ENCODE results near the gene CLN5. TPM values are rescaled to one million over a fixed set of nuclear protein-coding genes. Genes with fewer than 3 reads are reported as not detected.
"Not testable (repeated sequence)": the region's sequence is repeated elsewhere in the genome, so short reads cannot be mapped to it uniquely, and the experiment has no call there.

The CLN5 gene
- polyA plus RNA-seq, 4 donors = 4.0 to 39.8 (median 11.6) TPM

- WGBS, 3 donors = 70 to 79% (median 71%) methylated on average over 4 of the region's 4 CpGs
- no peak for FAIRE-seq
- H3K36me3 ChIP-seq (ENCODE audit: control insufficient read depth in 3 of 3, insufficient read depth in 2 of 3, low read depth in 1 of 3, low read length in 3 of 3) = no peaks in the 10 kb centered on the region
- H3K27me3 ChIP-seq (ENCODE audit: control insufficient read depth in 3 of 3, insufficient read depth in 3 of 3, low read length in 3 of 3) = no peaks in the 10 kb centered on the region
- H3K4me1 ChIP-seq (ENCODE audit: control insufficient read depth in 3 of 3, insufficient read depth in 2 of 3, low read depth in 1 of 3, low read length in 2 of 3) = no peaks in the 10 kb centered on the region
- H3K27ac ChIP-seq (ENCODE audit: low read depth in 1 of 3, low read length in 2 of 3) = no peak overlapping the region
- no peak overlapping the region for H3K4me3 ChIP-seq (ENCODE audit: low read depth in 1 of 3, low read length in 3 of 3)
- peaks cover 0 to 18% of the 10 kb centered on the region in 2 donors for H3K9me3 ChIP-seq (ENCODE audit: control insufficient read depth in 2 of 2, insufficient read depth in 1 of 2, low read depth in 1 of 2, low read length in 1 of 2)
- no peak for DNase-seq
These were observed 36.7 kb upstream of the CLN5 start for GRCh38 chr13:76955193-76955592.

GRCh38 chr13:76955661-76956060, 36.2 kb upstream of the CLN5 start:
- H3K27me3 ChIP-seq (ENCODE audit: control insufficient read depth in 3 of 3, insufficient read depth in 3 of 3, low read length in 3 of 3) = no peaks in the 10 kb centered on the region
- H3K9me3 ChIP-seq (ENCODE audit: control insufficient read depth in 2 of 2, insufficient read depth in 1 of 2, low read depth in 1 of 2, low read length in 1 of 2) = peaks cover 0 to 20% of the 10 kb centered on the region in 2 donors
- no peaks in the 10 kb centered on the region for H3K4me1 ChIP-seq (ENCODE audit: control insufficient read depth in 3 of 3, insufficient read depth in 2 of 3, low read depth in 1 of 3, low read length in 2 of 3)

GRCh38 chr13:76958841-76959432, 32.9 kb upstream of the CLN5 start:
- DNase-seq (no peak), FAIRE-seq (no peak)
- Histone ChIP-seq H3K4me3 (ENCODE audit: low read depth in 1 of 3, low read length in 3 of 3) (no peak overlapping the region), H3K4me1 (ENCODE audit: control insufficient read depth in 3 of 3, insufficient read depth in 2 of 3, low read depth in 1 of 3, low read length in 2 of 3) (no peaks in the 10 kb centered on the region), H3K9me3 (ENCODE audit: control insufficient read depth in 2 of 2, insufficient read depth in 1 of 2, low read depth in 1 of 2, low read length in 1 of 2) (peaks cover 0 to 28% of the 10 kb centered on the region in 2 donors), H3K36me3 (ENCODE audit: control insufficient read depth in 3 of 3, insufficient read depth in 2 of 3, low read depth in 1 of 3, low read length in 3 of 3) (no peaks in the 10 kb centered on the region), H3K27ac (ENCODE audit: low read depth in 1 of 3, low read length in 2 of 3) (no peak overlapping the region), H3K27me3 (ENCODE audit: control insufficient read depth in 3 of 3, insufficient read depth in 3 of 3, low read length in 3 of 3) (no peaks in the 10 kb centered on the region)
- WGBS, 3 donors = 61 to 71% (median 66%) methylated on average over 4 of the region's 4 CpGs

More at GRCh38 chr13:76955661-76956060, 36.2 kb upstream of the CLN5 start:
- WGBS, 3 donors = 82 to 89% (median 84%) methylated on average over 5 of the region's 5 CpGs
- FAIRE-seq (no peak), DNase-seq (no peak)
- Histone ChIP-seq H3K27ac (ENCODE audit: low read depth in 1 of 3, low read length in 2 of 3) (no peak overlapping the region), H3K36me3 (ENCODE audit: control insufficient read depth in 3 of 3, insufficient read depth in 2 of 3, low read depth in 1 of 3, low read length in 3 of 3) (no peaks in the 10 kb centered on the region), H3K4me3 (ENCODE audit: low read depth in 1 of 3, low read length in 3 of 3) (no peak overlapping the region)

- H3K9me3 ChIP-seq (ENCODE audit: control insufficient read depth in 2 of 2, insufficient read depth in 1 of 2, low read depth in 1 of 2, low read length in 1 of 2) = peaks cover 0 to 28% of the 10 kb centered on the region in 2 donors
- not testable (repeated sequence) for DNase-seq; H3K4me1 ChIP-seq (ENCODE audit: control insufficient read depth in 3 of 3, insufficient read depth in 2 of 3, low read depth in 1 of 3, low read length in 2 of 3); FAIRE-seq; H3K27me3 ChIP-seq (ENCODE audit: control insufficient read depth in 3 of 3, insufficient read depth in 3 of 3, low read length in 3 of 3); H3K27ac ChIP-seq (ENCODE audit: low read depth in 1 of 3, low read length in 2 of 3); H3K4me3 ChIP-seq (ENCODE audit: low read depth in 1 of 3, low read length in 3 of 3); H3K36me3 ChIP-seq (ENCODE audit: control insufficient read depth in 3 of 3, insufficient read depth in 2 of 3, low read depth in 1 of 3, low read length in 3 of 3)
These were observed 32.1 kb upstream of the CLN5 start for GRCh38 chr13:76959734-76960133.

GRCh38 chr13:76965759-76966421, 26.0 kb upstream of the CLN5 start:
- peaks cover 0 to 2% (median 0%) of the 10 kb centered on the region in 3 donors for H3K27me3 ChIP-seq (ENCODE audit: control insufficient read depth in 3 of 3, insufficient read depth in 3 of 3, low read length in 3 of 3)
- no peak overlapping the region for H3K27ac ChIP-seq (ENCODE audit: low read depth in 1 of 3, low read length in 2 of 3)
- WGBS, 3 donors = 58 to 69% (median 60%) methylated on average over 6 of the region's 6 CpGs
- no peak for FAIRE-seq
- H3K36me3 ChIP-seq (ENCODE audit: control insufficient read depth in 3 of 3, insufficient read depth in 2 of 3, low read depth in 1 of 3, low read length in 3 of 3) = no peaks in the 10 kb centered on the region
- H3K4me3 ChIP-seq (ENCODE audit: low read depth in 1 of 3, low read length in 3 of 3) = no peak overlapping the region
- H3K4me1 ChIP-seq (ENCODE audit: control insufficient read depth in 3 of 3, insufficient read depth in 2 of 3, low read depth in 1 of 3, low read length in 2 of 3) = peaks cover 0 to 6% (median 0%) of the 10 kb centered on the region in 3 donors
- H3K9me3 ChIP-seq (ENCODE audit: control insufficient read depth in 2 of 2, insufficient read depth in 1 of 2, low read depth in 1 of 2, low read length in 1 of 2) = peaks cover 0 to 5% of the 10 kb centered on the region in 2 donors
- DNase-seq = peak in 1 of 2 donors; percentile 25

GRCh38 chr13:76967031-76967430, 24.9 kb upstream of the CLN5 start:
- no peak overlapping the region for H3K27ac ChIP-seq (ENCODE audit: low read depth in 1 of 3, low read length in 2 of 3)
- FAIRE-seq = no peak

GRCh38 chr13:76968041-76968440, 23.8 kb upstream of the CLN5 start:
- DNase-seq (no peak), FAIRE-seq (no peak)
- H3K9me3 ChIP-seq (ENCODE audit: control insufficient read depth in 2 of 2, insufficient read depth in 1 of 2, low read depth in 1 of 2, low read length in 1 of 2) = no peaks in the 10 kb centered on the region
- H3K4me1 ChIP-seq (ENCODE audit: control insufficient read depth in 3 of 3, insufficient read depth in 2 of 3, low read depth in 1 of 3, low read length in 2 of 3) = peaks cover 0 to 6% (median 0%) of the 10 kb centered on the region in 3 donors
- WGBS, 3 donors = 81 to 88% (median 82%) methylated on average over 6 of the region's 6 CpGs
- peaks cover 0 to 2% (median 0%) of the 10 kb centered on the region in 3 donors for H3K27me3 ChIP-seq (ENCODE audit: control insufficient read depth in 3 of 3, insufficient read depth in 3 of 3, low read length in 3 of 3)
- H3K4me3 ChIP-seq (ENCODE audit: low read depth in 1 of 3, low read length in 3 of 3) = no peak overlapping the region
- H3K27ac ChIP-seq (ENCODE audit: low read depth in 1 of 3, low read length in 2 of 3) = no peak overlapping the region
- H3K36me3 ChIP-seq (ENCODE audit: control insufficient read depth in 3 of 3, insufficient read depth in 2 of 3, low read depth in 1 of 3, low read length in 3 of 3) = no peaks in the 10 kb centered on the region

More at GRCh38 chr13:76967031-76967430, 24.9 kb upstream of the CLN5 start:
- DNase-seq = no peak
- Histone ChIP-seq H3K4me3 (ENCODE audit: low read depth in 1 of 3, low read length in 3 of 3) (no peak overlapping the region), H3K36me3 (ENCODE audit: control insufficient read depth in 3 of 3, insufficient read depth in 2 of 3, low read depth in 1 of 3, low read length in 3 of 3) (no peaks in the 10 kb centered on the region), H3K9me3 (ENCODE audit: control insufficient read depth in 2 of 2, insufficient read depth in 1 of 2, low read depth in 1 of 2, low read length in 1 of 2) (no peaks in the 10 kb centered on the region), H3K4me1 (ENCODE audit: control insufficient read depth in 3 of 3, insufficient read depth in 2 of 3, low read depth in 1 of 3, low read length in 2 of 3) (peaks cover 0 to 6% (median 0%) of the 10 kb centered on the region in 3 donors), H3K27me3 (ENCODE audit: control insufficient read depth in 3 of 3, insufficient read depth in 3 of 3, low read length in 3 of 3) (peaks cover 0 to 2% (median 0%) of the 10 kb centered on the region in 3 donors)
- 52 to 77% (median 62%) methylated on average over 6 of the region's 6 CpGs for WGBS, 3 donors

GRCh38 chr13:76969488-76970365, 22.2 kb upstream of the CLN5 start:
- no peak overlapping the region for H3K27ac ChIP-seq (ENCODE audit: low read depth in 1 of 3, low read length in 2 of 3)
- DNase-seq (no peak), FAIRE-seq (no peak)
- peaks cover 0 to 6% (median 0%) of the 10 kb centered on the region in 3 donors for H3K4me1 ChIP-seq (ENCODE audit: control insufficient read depth in 3 of 3, insufficient read depth in 2 of 3, low read depth in 1 of 3, low read length in 2 of 3)
- H3K9me3 ChIP-seq (ENCODE audit: control insufficient read depth in 2 of 2, insufficient read depth in 1 of 2, low read depth in 1 of 2, low read length in 1 of 2) = no peaks in the 10 kb centered on the region
- no peak overlapping the region for H3K4me3 ChIP-seq (ENCODE audit: low read depth in 1 of 3, low read length in 3 of 3)
- H3K36me3 ChIP-seq (ENCODE audit: control insufficient read depth in 3 of 3, insufficient read depth in 2 of 3, low read depth in 1 of 3, low read length in 3 of 3) = no peaks in the 10 kb centered on the region
- H3K27me3 ChIP-seq (ENCODE audit: control insufficient read depth in 3 of 3, insufficient read depth in 3 of 3, low read length in 3 of 3) = peaks cover 0 to 2% (median 0%) of the 10 kb centered on the region in 3 donors
- 61 to 80% (median 62%) methylated on average over 5 of the region's 5 CpGs for WGBS, 3 donors

Data from small intestine (tissue), 7 donors.